Esophagus mucosa (tissue), 1 donor: ENCODE results near the gene PRDX1. TPM values are rescaled to one million over a fixed set of nuclear protein-coding genes. Genes with fewer than 3 reads are reported as not detected.

ENCODE experiments used
- total RNA-seq: library from RNA; stranded (reverse); gene quantifications from one replicate; pipeline ENCODE4 v1.2.4, GENCODE V29; 2023
- donor health status: DM: yes; HTN: yes; CAD: no.

PRDX1 gene
- total RNA-seq, 1 donor from 2014 or later = 794 TPM

Other genes starting within 250 kb of the PRDX1 start
- gene HPDL, start 195.0 kb downstream of the PRDX1 start, total RNA-seq = 1.6 TPM
- 6.1 TPM for gene TOE1, start 181.7 kb downstream of the PRDX1 start, total RNA-seq
- gene MUTYH, start 181.4 kb downstream of the PRDX1 start, total RNA-seq = 10.8 TPM
- 5.2 TPM for gene TESK2, start 30.7 kb downstream of the PRDX1 start, total RNA-seq
- gene CCDC163, start 21.8 kb downstream of the PRDX1 start, total RNA-seq = 0.88 TPM
- gene MMACHC, start 21.6 kb downstream of the PRDX1 start, total RNA-seq = 4.3 TPM
- gene AKR1A1, start 28.9 kb upstream of the PRDX1 start, total RNA-seq = 223 TPM
- 49.9 TPM for gene NASP, start 62.2 kb upstream of the PRDX1 start, total RNA-seq
- 2.5 TPM for gene CCDC17, start 102.2 kb upstream of the PRDX1 start, total RNA-seq
- gene GPBP1L1, start 164.6 kb upstream of the PRDX1 start, total RNA-seq = 95.3 TPM
- 22.6 TPM for gene TMEM69, start 166.3 kb upstream of the PRDX1 start, total RNA-seq
- 10.4 TPM for gene IPP, start 228.8 kb upstream of the PRDX1 start, total RNA-seq